EH (cell line): ENCODE data around the gene NPIPA5.
"Not testable (repeated sequence)": the region's sequence is repeated elsewhere in the genome, so short reads cannot be mapped to it uniquely, and the experiment has no call there.

ENCODE experiments used
- DNase-seq: peaks from one replicate; pipeline ENCODE4 v3.0.0-alpha.2; 2015; ENCODE audit warnings: low read depth

Gene NPIPA5

GRCh38 chr16:15378194-15378593, at the start of gene NPIPA5:
TSS of gene NPIPA5 (minus strand) at chr16:15378294. CDS start at chr16:15378294, 0 bp downstream.
- DNase-seq: not testable (repeated sequence)

GRCh38 chr16:15427648-15428239, 49.6 kb upstream of the NPIPA5 start:
- peak; percentile 87 for DNase-seq

GRCh38 chr16:15426796-15427195, 48.7 kb upstream of the NPIPA5 start:
- DNase-seq: no peak

GRCh38 chr16:15425861-15426260, 47.8 kb upstream of the NPIPA5 start:
- DNase-seq: no peak

- no peak for DNase-seq
Observed at GRCh38 chr16:15422222-15422621, 44.1 kb upstream of the NPIPA5 start.

- not testable (repeated sequence) for DNase-seq
Observed at GRCh38 chr16:15421696-15422095, 43.6 kb upstream of the NPIPA5 start.

GRCh38 chr16:15418206-15418605, 40.1 kb upstream of the NPIPA5 start:
- no peak for DNase-seq

- no peak for DNase-seq
Observed at GRCh38 chr16:15417197-15417596, 39.1 kb upstream of the NPIPA5 start.

GRCh38 chr16:15415511-15415985, 37.5 kb upstream of the NPIPA5 start:
- peak; percentile 33 for DNase-seq

GRCh38 chr16:15409476-15409875, 31.4 kb upstream of the NPIPA5 start:
- DNase-seq: not testable (repeated sequence)

GRCh38 chr16:15407756-15408155, 29.7 kb upstream of the NPIPA5 start:
- DNase-seq: not testable (repeated sequence)

- peak; percentile 9 for DNase-seq
Observed at GRCh38 chr16:15404792-15405191, 26.7 kb upstream of the NPIPA5 start.

GRCh38 chr16:15404091-15404490, 26.0 kb upstream of the NPIPA5 start:
- not testable (repeated sequence) for DNase-seq

GRCh38 chr16:15403392-15403995, 25.4 kb upstream of the NPIPA5 start:
- DNase-seq: peak; percentile 7

GRCh38 chr16:15401972-15402371, 23.9 kb upstream of the NPIPA5 start:
- DNase-seq: no peak

GRCh38 chr16:15400314-15400713, 22.2 kb upstream of the NPIPA5 start:
- DNase-seq: not testable (repeated sequence)

GRCh38 chr16:15399317-15399716, 21.2 kb upstream of the NPIPA5 start:
- DNase-seq: no peak

GRCh38 chr16:15398618-15399316, 20.7 kb upstream of the NPIPA5 start:
- DNase-seq: no peak

- no peak for DNase-seq
Observed at GRCh38 chr16:15396948-15397594, 19.0 kb upstream of the NPIPA5 start.

- DNase-seq: not testable (repeated sequence)
Observed at GRCh38 chr16:15396509-15396829, 18.4 kb upstream of the NPIPA5 start.

GRCh38 chr16:15395631-15396508, 17.8 kb upstream of the NPIPA5 start, which contains the start of gene MPV17L:
TSS of gene MPV17L (plus strand) at chr16:15395754. CDS start at chr16:15395898, 144 bp downstream.
- DNase-seq: peak; percentile 4

GRCh38 chr16:15393025-15393424, 14.9 kb upstream of the NPIPA5 start:
- DNase-seq: not testable (repeated sequence)
